Tibial nerve (tissue), 4 donors: ENCODE measurements around the gene CAMK2D.

Experiments
- EP300 ChIP-seq, 2 donors: sonication (generic); formaldehyde crosslinking; IDR thresholded peaks; one replicate each; pipeline ENCODE4 v1.6.1; 2017; ENCODE audit warnings: antibody characterized with exemption in 2 of 2, mild to moderate bottlenecking in 1 of 2
- POLR2A ChIP-seq, 2 donors: fragments of 450-650 bp; IDR thresholded peaks; one replicate each; pipeline ENCODE4 v1.6.1; 2017; ENCODE audit warnings: antibody characterized with exemption in 2 of 2, mild to moderate bottlenecking in 2 of 2, moderate library complexity in 2 of 2
- TF ChIP-seq, protein P1 (sequence below), 5 experiments: fragments of 200-600 bp in 3 of 5; fragments of 450-650 bp in 2 of 5; sonication (generic) in 3 of 5; IDR thresholded peaks; one replicate each; pipeline ENCODE4 v1.5.1; 2016 to 2019; ENCODE audit warnings: antibody characterized with exemption in 5 of 5, mild to moderate bottlenecking in 3 of 5, moderate library complexity in 2 of 5

- TF ChIP-seq POLR2A (IDR thresholded peaks at IDR 0.05) (no peak), EP300 (IDR thresholded peaks at IDR 0.05) (no peak)
- TF ChIP-seq, protein P1, sequence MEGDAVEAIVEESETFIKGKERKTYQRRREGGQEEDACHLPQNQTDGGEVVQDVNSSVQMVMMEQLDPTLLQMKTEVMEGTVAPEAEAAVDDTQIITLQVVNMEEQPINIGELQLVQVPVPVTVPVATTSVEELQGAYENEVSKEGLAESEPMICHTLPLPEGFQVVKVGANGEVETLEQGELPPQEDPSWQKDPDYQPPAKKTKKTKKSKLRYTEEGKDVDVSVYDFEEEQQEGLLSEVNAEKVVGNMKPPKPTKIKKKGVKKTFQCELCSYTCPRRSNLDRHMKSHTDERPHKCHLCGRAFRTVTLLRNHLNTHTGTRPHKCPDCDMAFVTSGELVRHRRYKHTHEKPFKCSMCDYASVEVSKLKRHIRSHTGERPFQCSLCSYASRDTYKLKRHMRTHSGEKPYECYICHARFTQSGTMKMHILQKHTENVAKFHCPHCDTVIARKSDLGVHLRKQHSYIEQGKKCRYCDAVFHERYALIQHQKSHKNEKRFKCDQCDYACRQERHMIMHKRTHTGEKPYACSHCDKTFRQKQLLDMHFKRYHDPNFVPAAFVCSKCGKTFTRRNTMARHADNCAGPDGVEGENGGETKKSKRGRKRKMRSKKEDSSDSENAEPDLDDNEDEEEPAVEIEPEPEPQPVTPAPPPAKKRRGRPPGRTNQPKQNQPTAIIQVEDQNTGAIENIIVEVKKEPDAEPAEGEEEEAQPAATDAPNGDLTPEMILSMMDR (IDR thresholded peaks at IDR 0.05), result no peak
Measured at GRCh38 chr4:113524096-113524495, 237.4 kb downstream of the CAMK2D start.
